Tibial nerve (tissue), 4 donors: ENCODE results near the gene PLCB3.

Experiments used
- CTCF ChIP-seq, 5 experiments: fragments of 200-600 bp in 3 of 5; fragments of 450-650 bp in 2 of 5; sonication (generic) in 3 of 5; IDR thresholded peaks; one replicate each; pipeline ENCODE4 v1.5.1; 2016 to 2019; ENCODE audit warnings: antibody characterized with exemption in 5 of 5, mild to moderate bottlenecking in 3 of 5, moderate library complexity in 2 of 5
- EP300 ChIP-seq, 2 donors: sonication (generic); formaldehyde crosslinking; IDR thresholded peaks; one replicate each; pipeline ENCODE4 v1.6.1; 2017; ENCODE audit warnings: antibody characterized with exemption in 2 of 2, mild to moderate bottlenecking in 1 of 2
- POLR2A ChIP-seq, 2 donors: fragments of 450-650 bp; IDR thresholded peaks; one replicate each; pipeline ENCODE4 v1.6.1; 2017; ENCODE audit warnings: antibody characterized with exemption in 2 of 2, mild to moderate bottlenecking in 2 of 2, moderate library complexity in 2 of 2

DNA sequence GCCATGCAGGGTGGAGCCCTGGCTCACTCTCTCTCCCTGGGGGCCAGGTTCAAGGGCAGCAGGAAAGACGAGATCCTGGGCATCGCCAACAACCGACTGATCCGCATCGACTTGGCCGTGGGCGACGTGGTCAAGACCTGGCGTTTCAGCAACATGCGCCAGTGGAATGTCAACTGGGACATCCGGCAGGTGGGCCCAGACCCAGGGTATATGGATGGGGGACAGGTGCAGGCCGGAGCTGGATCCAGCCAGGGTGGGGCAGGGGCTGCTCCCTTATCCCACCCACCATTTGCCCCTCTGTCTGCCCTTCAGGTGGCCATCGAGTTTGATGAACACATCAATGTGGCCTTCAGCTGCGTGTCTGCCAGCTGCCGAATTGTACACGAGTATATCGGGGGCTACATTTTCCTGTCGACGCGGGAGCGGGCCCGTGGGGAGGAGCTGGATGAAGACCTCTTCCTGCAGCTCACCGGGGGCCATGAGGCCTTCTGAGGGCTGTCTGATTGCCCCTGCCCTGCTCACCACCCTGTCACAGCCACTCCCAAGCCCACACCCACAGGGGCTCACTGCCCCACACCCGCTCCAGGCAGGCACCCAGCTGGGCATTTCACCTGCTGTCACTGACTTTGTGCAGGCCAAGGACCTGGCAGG lies 28.2 kb upstream of the PLCB3 start:
- TF ChIP-seq CTCF (IDR thresholded peaks at IDR 0.05) (no peak), EP300 (IDR thresholded peaks at IDR 0.05) (no peak), POLR2A (IDR thresholded peaks at IDR 0.05) (no peak)
